ENCODE results near the gene MAST4.

GRCh38 chr5:66826696-66827095 lies 230.5 kb downstream of the MAST4 start:
- no peak for TF ChIP-seq EZH2 (IDR thresholded peaks at IDR 0.05; ENCODE audit: insufficient read depth, poor library complexity, severe bottlenecking)
- no peak for TF ChIP-seq EZH2phosphoT487 (IDR thresholded peaks at IDR 0.05; ENCODE audit: insufficient read depth, low read depth)
